Astrocyte (in vitro differentiated cells and primary cell): ENCODE data around the gene HEATR9. TPM values are rescaled to one million over a fixed set of nuclear protein-coding genes. Genes with fewer than 3 reads are reported as not detected.

Experiments used
- DNase-seq: peaks from one replicate; pipeline ENCODE4 v3.0.0-alpha.2; 2010; ENCODE audit warnings: low read depth
- FAIRE-seq: peaks from 2 replicates; lab custom pipeline; 2011; peaks lifted over from hg19 to GRCh38; lab: Jason Lieb, UNC
- H2AFZ ChIP-seq: 2 replicates; pipeline ENCODE4 v1.6.0; 2012; ENCODE audit warnings: low read depth, low read length, inconsistent platforms
- H3K27ac ChIP-seq: 2 replicates; pipeline ENCODE4 v1.5.1; 2011; ENCODE audit warnings: low read depth, low read length, inconsistent platforms
- H3K27me3 ChIP-seq: 2 replicates; pipeline ENCODE4 v1.6.0; 2011; ENCODE audit warnings: low read length, inconsistent platforms; ENCODE audit not compliant: insufficient read depth
- H3K36me3 ChIP-seq: 2 replicates; pipeline ENCODE4 v1.5.1; 2011; ENCODE audit warnings: low read length, inconsistent platforms; ENCODE audit not compliant: insufficient read depth
- H3K4me1 ChIP-seq: 2 replicates; pipeline ENCODE4 v1.5.1; 2011; ENCODE audit warnings: low read length, inconsistent platforms; ENCODE audit not compliant: insufficient read depth
- H3K4me2 ChIP-seq: 2 replicates; pipeline ENCODE4 v1.6.0; 2012; ENCODE audit warnings: low read length, inconsistent platforms
- H3K4me3 ChIP-seq: 2 replicates; pipeline ENCODE4 v1.5.1; 2011; ENCODE audit warnings: low read depth, mild to moderate bottlenecking, low read length, inconsistent platforms; ENCODE audit not compliant: insufficient read depth
- H3K79me2 ChIP-seq: 2 replicates; pipeline ENCODE4 v1.6.0; 2012; ENCODE audit warnings: mild to moderate bottlenecking, low read length, inconsistent platforms; ENCODE audit not compliant: insufficient read depth
- H3K9ac ChIP-seq: 2 replicates; pipeline ENCODE4 v1.6.0; 2012; ENCODE audit warnings: mild to moderate bottlenecking, low read length, inconsistent platforms
- H3K9me3 ChIP-seq: 2 replicates; pipeline ENCODE4 v1.5.1; 2012; ENCODE audit warnings: low read depth, mild to moderate bottlenecking, low read length, inconsistent platforms; ENCODE audit not compliant: insufficient read depth
- H4K20me1 ChIP-seq: 2 replicates; pipeline ENCODE4 v1.6.0; 2012; ENCODE audit warnings: low read length, inconsistent platforms; ENCODE audit not compliant: insufficient read depth
- H3K27ac Mint-ChIP-seq: one replicate; pipeline ENCODE4 v1.8.0; 2021; ENCODE audit warnings: mild to moderate bottlenecking, mixed read lengths; ENCODE audit not compliant: unreplicated experiment
- H3K27me3 Mint-ChIP-seq: one replicate; pipeline ENCODE4 v1.8.0; 2021; ENCODE audit warnings: low read depth, mixed read lengths; ENCODE audit not compliant: unreplicated experiment
- H3K36me3 Mint-ChIP-seq: one replicate; pipeline ENCODE4 v1.8.0; 2021; ENCODE audit warnings: low read depth, mixed read lengths; ENCODE audit not compliant: unreplicated experiment
- H3K4me1 Mint-ChIP-seq: one replicate; pipeline ENCODE4 v1.8.0; 2021; ENCODE audit warnings: low read depth, mixed read lengths; ENCODE audit not compliant: unreplicated experiment
- H3K4me3 Mint-ChIP-seq: one replicate; pipeline ENCODE4 v1.8.0; 2021; ENCODE audit warnings: mild to moderate bottlenecking, moderate library complexity, mixed read lengths; ENCODE audit not compliant: unreplicated experiment
- H3K9me3 Mint-ChIP-seq: one replicate; pipeline ENCODE4 v1.8.0; 2021; ENCODE audit warnings: mild to moderate bottlenecking, mixed read lengths; ENCODE audit not compliant: unreplicated experiment
- CTCF ChIP-seq: IDR thresholded peaks from 2 replicates; pipeline ENCODE4 v1.5.1; 2011; ENCODE audit warnings: low read depth, mild to moderate bottlenecking, inconsistent platforms, low read length, moderate library complexity; ENCODE audit not compliant: insufficient read depth
- EZH2 ChIP-seq: IDR thresholded peaks from 2 replicates; pipeline ENCODE4 v1.6.1; 2012; ENCODE audit warnings: mild to moderate bottlenecking, low read length, inconsistent platforms; ENCODE audit not compliant: insufficient read depth
- total RNA-seq: library from RNA; stranded (reverse); gene quantifications from 2 replicates; pipeline ENCODE4 v1.2.1, GENCODE V29; 2021

Gene HEATR9
- total RNA-seq, 1 donor from 2014 or later: not detected

DNA sequence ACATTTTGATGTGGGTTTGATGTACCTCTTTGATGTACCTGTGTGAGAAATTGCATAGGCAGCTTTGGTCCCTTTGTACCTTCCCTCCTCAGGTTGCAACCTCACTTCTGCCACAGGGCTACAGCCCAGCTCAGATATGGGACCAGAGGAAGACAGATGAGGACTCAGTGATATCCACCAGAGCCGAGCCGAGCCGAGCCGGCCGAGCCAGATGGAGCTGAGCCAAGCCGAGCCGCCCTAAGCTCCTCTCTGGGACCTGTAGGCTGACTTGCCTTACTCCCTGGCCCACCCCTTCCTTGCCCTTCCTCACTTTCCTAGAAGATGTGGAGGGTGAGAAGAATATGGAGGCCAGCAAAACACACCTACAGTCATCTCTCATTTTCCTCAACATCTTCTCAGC, 3.8 kb downstream of the HEATR9 start:
- H3K4me1 ChIP-seq: peaks cover 7% of the 10 kb centered on the region
- H3K27ac ChIP-seq: no peak overlapping the region
- Mint-ChIP-seq H3K4me3 (no peak overlapping the region), H3K27me3 (no peaks in the 10 kb centered on the region), H3K27ac (no peak overlapping the region), H3K9me3 (no peaks in the 10 kb centered on the region), H3K36me3 (peaks cover 17% of the 10 kb centered on the region), H3K4me1 (peaks cover 12% of the 10 kb centered on the region)
- no peaks in the 10 kb centered on the region for H3K27me3 ChIP-seq
- H3K9ac ChIP-seq: no peak overlapping the region
- H3K9me3 ChIP-seq: no peaks in the 10 kb centered on the region
- H3K4me3 ChIP-seq: no peak overlapping the region
- H4K20me1 ChIP-seq: no peaks in the 10 kb centered on the region
- H3K36me3 ChIP-seq: no peaks in the 10 kb centered on the region
- no peak overlapping the region for H2AFZ ChIP-seq
- H3K79me2 ChIP-seq: no peaks in the 10 kb centered on the region
- DNase-seq (no peak), FAIRE-seq (no peak)
- TF ChIP-seq EZH2 (no peak), CTCF (no peak)
- no peak overlapping the region for H3K4me2 ChIP-seq

- Mint-ChIP-seq H3K4me1 (peaks cover 5% of the 10 kb centered on the region), H3K36me3 (peaks cover 17% of the 10 kb centered on the region), H3K27ac (no peak overlapping the region)
Measured at GRCh38 chr17:35856603-35857002, 12.1 kb downstream of the HEATR9 start.

More at GRCh38 chr17:35856603-35857002, 12.1 kb downstream of the HEATR9 start:
- no peak for TF ChIP-seq CTCF
- TF ChIP-seq EZH2: no peak
- no peaks in the 10 kb centered on the region for H3K27me3 ChIP-seq
- FAIRE-seq (no peak), DNase-seq (no peak)
- no peak overlapping the region for H3K9ac ChIP-seq
- Mint-ChIP-seq H3K4me3 (no peak overlapping the region), H3K27me3 (no peaks in the 10 kb centered on the region), H3K9me3 (no peaks in the 10 kb centered on the region)
- no peaks in the 10 kb centered on the region for H3K79me2 ChIP-seq
- H3K27ac ChIP-seq: no peak overlapping the region
- no peak overlapping the region for H2AFZ ChIP-seq
- no peaks in the 10 kb centered on the region for H3K36me3 ChIP-seq
- H4K20me1 ChIP-seq: peaks cover 3% of the 10 kb centered on the region
- no peak overlapping the region for H3K4me3 ChIP-seq
- H3K4me1 ChIP-seq: no peaks in the 10 kb centered on the region
- no peaks in the 10 kb centered on the region for H3K9me3 ChIP-seq
- no peak overlapping the region for H3K4me2 ChIP-seq
